HUES48 (cell line): ENCODE results near the gene HTN3.
"Not testable (repeated sequence)": the region's sequence is repeated elsewhere in the genome, so short reads cannot be mapped to it uniquely, and the experiment has no call there.

ENCODE experiments used
- H3K27ac ChIP-seq: one replicate; pipeline ENCODE4 v1.7.0; 2013; ENCODE audit warnings: low read depth, low read length, inconsistent platforms
- H3K27me3 ChIP-seq: 2 replicates; pipeline ENCODE4 v1.6.1; 2013; ENCODE audit warnings: mild to moderate bottlenecking, low read length; ENCODE audit not compliant: control insufficient read depth, insufficient read depth
- H3K36me3 ChIP-seq: 2 replicates; pipeline ENCODE4 v1.6.1; 2013; ENCODE audit warnings: low read length; ENCODE audit not compliant: control insufficient read depth, insufficient read depth
- H3K4me1 ChIP-seq: 2 replicates; pipeline ENCODE4 v1.6.1; 2013; ENCODE audit warnings: mild to moderate bottlenecking, low read length; ENCODE audit not compliant: control insufficient read depth, insufficient read depth
- H3K4me3 ChIP-seq: 2 replicates; pipeline ENCODE4 v1.5.1; 2013; ENCODE audit warnings: mild to moderate bottlenecking, low read depth, low read length
- H3K9ac ChIP-seq: 2 replicates; pipeline ENCODE4 v1.6.1; 2013; ENCODE audit warnings: mild to moderate bottlenecking, low read depth, low read length, moderate library complexity
- H3K9me3 ChIP-seq: 2 replicates; pipeline ENCODE4 v1.6.1; 2013; ENCODE audit warnings: low read length; ENCODE audit not compliant: control insufficient read depth, insufficient read depth

The HTN3 gene

DNA sequence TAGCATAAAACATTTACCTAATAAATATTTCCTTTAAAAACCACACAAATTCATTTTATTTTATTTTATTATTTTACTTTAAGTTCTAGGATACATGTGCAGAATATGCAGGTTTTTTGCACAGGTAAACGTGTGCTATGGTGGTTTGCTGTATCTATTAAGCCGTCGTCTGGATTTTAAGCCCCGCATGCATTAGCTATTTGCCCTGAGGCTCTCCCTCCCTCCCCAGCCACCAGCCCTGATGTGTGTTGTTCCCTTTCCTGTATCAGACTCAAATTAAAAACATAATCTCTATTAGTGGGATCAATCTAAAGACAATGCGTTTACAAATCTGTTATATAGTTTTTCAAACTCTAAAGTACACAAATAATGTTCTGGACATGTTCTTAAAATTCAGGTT, 1.2 kb upstream of the HTN3 start:
- no peaks in the 10 kb centered on the region for H3K4me1 ChIP-seq
- no peaks in the 10 kb centered on the region for H3K9me3 ChIP-seq
- H3K36me3 ChIP-seq = no peaks in the 10 kb centered on the region
- no peaks in the 10 kb centered on the region for H3K27me3 ChIP-seq
- no peak overlapping the region for H3K9ac ChIP-seq
- H3K27ac ChIP-seq = no peak overlapping the region
- H3K4me3 ChIP-seq = no peak overlapping the region

GRCh38 chr4:70037559-70037958, 9.3 kb downstream of the HTN3 start:
- not testable (repeated sequence) for H3K36me3 ChIP-seq

GRCh38 chr4:70039928-70040327, 11.7 kb downstream of the HTN3 start:
- not testable (repeated sequence) for H3K27ac ChIP-seq, H3K4me3 ChIP-seq, H3K9ac ChIP-seq, H3K4me1 ChIP-seq, H3K27me3 ChIP-seq, H3K36me3 ChIP-seq, H3K9me3 ChIP-seq

More at GRCh38 chr4:70037559-70037958, 9.3 kb downstream of the HTN3 start:
- H3K9me3 ChIP-seq, H3K4me1 ChIP-seq, H3K9ac ChIP-seq, H3K4me3 ChIP-seq, H3K27ac ChIP-seq, H3K27me3 ChIP-seq: not testable (repeated sequence)

DNA sequence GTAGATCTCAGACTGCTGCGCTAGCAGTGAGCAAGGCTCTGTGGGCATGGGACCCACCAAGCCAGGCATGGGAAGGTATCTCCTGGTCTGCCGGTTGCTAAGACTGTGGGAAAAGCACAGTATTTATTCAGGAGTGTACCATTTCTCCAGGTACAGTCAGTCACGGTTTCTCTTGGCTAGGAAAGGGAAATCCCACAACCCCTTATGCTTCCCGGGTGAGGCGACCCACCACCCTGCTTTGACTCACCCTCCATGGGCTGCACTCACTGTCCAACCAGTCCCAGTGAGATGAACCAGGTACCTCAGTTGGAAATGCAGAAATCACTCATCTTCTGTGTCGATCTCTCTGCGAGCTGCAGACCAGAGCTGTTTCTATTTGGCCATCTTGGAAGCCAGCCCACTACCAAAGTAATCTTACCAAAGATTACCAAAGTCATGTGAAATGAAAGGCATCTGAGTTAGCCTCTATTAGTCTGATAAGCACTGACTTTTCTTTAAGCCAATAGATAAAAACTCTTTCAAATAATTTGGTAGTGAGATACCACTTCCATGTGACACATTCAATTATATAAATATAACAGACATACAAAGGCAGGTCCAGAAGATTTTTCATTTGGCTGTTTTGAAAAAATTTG, 13.5 kb downstream of the HTN3 start:
- no peaks in the 10 kb centered on the region for H3K4me1 ChIP-seq
- H3K27me3 ChIP-seq = no peaks in the 10 kb centered on the region
- no peak overlapping the region for H3K9ac ChIP-seq
- H3K36me3 ChIP-seq = no peaks in the 10 kb centered on the region
- H3K27ac ChIP-seq = no peak overlapping the region
- H3K4me3 ChIP-seq = no peak overlapping the region
- peaks cover 2% of the 10 kb centered on the region; the same call in 1 of the 2 replicates for H3K9me3 ChIP-seq

GRCh38 chr4:70050138-70050537, 21.9 kb downstream of the HTN3 start, which contains the start of gene HTN1:
HTN1 (plus strand) TSS chr4:70050438; CDS start chr4:70053077, 2,639 bp downstream.
- not testable (repeated sequence) for H3K36me3 ChIP-seq, H3K27me3 ChIP-seq, H3K27ac ChIP-seq, H3K4me3 ChIP-seq, H3K9ac ChIP-seq, H3K4me1 ChIP-seq, H3K9me3 ChIP-seq

GRCh38 chr4:70056534-70056933, 28.3 kb downstream of the HTN3 start:
- H3K27me3 ChIP-seq, H3K4me3 ChIP-seq: not testable (repeated sequence)

GRCh38 chr4:70057651-70058050, 29.4 kb downstream of the HTN3 start:
- Histone ChIP-seq H3K27me3 (no peaks in the 10 kb centered on the region), H3K9me3 (no peaks in the 10 kb centered on the region), H3K4me1 (0 out of 2 replicates have a peak, but pooled peaks cover 4% of the 10 kb centered on the region), H3K36me3 (no peaks in the 10 kb centered on the region), H3K4me3 (no peak overlapping the region), H3K9ac (no peak overlapping the region), H3K27ac (no peak overlapping the region)

More at GRCh38 chr4:70056534-70056933, 28.3 kb downstream of the HTN3 start:
- not testable (repeated sequence) for H3K9me3 ChIP-seq, H3K9ac ChIP-seq, H3K36me3 ChIP-seq, H3K4me1 ChIP-seq, H3K27ac ChIP-seq

GRCh38 chr4:70059149-70059548, 30.9 kb downstream of the HTN3 start:
- Histone ChIP-seq H3K27ac (no peak overlapping the region), H3K9ac (no peak overlapping the region), H3K27me3 (no peaks in the 10 kb centered on the region), H3K9me3 (no peaks in the 10 kb centered on the region), H3K4me1 (0 out of 2 replicates have a peak, but pooled peaks cover 4% of the 10 kb centered on the region), H3K36me3 (no peaks in the 10 kb centered on the region), H3K4me3 (no peak overlapping the region)

DNA sequence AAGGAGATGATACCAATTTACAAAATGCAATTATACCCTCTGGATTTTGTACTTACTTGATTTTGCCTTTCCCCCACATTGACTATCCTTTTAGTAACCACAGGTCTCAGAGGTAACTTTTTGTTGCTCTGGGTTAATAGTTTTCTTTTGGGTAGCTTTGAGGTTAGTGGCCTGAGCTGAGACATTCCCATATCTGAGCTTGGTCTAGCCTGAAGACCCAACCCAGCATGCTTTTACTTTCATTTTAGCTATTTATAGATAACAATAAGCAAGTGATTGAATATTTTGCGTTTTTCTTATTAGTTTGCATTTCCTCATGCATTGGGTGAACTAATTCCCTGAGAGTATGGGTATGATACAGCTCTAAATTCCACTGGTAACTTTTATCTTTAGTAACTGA, 33.7 kb downstream of the HTN3 start:
- Histone ChIP-seq H3K27ac (no peak overlapping the region), H3K9me3 (no peaks in the 10 kb centered on the region), H3K27me3 (no peaks in the 10 kb centered on the region), H3K4me1 (0 out of 2 replicates have a peak, but pooled peaks cover 4% of the 10 kb centered on the region), H3K9ac (no peak overlapping the region), H3K4me3 (no peak overlapping the region), H3K36me3 (no peaks in the 10 kb centered on the region)

DNA sequence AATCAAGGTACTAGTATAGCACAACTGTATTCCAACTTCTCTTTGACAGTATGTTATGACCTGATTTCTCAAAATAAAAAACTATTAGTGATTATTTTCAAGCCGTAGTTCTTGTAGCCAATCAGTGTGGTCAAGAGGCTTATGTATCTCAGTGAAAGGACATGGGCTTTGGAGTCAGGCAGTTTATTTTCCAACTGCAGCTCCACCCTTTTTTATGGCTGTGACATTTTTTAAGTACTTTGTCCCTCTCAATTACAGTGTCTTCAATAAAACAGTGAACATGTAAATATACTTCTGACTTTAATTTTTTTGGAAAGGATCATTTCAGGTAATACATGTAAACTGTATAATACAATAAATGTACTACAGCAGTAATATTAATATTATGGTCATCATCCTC, 51.9 kb downstream of the HTN3 start:
- 0 out of 2 replicates have a peak, but pooled peaks cover 3% of the 10 kb centered on the region for H3K9me3 ChIP-seq
- no peaks in the 10 kb centered on the region for H3K36me3 ChIP-seq
- no peak overlapping the region for H3K9ac ChIP-seq
- no peak overlapping the region for H3K27ac ChIP-seq
- no peaks in the 10 kb centered on the region for H3K27me3 ChIP-seq
- H3K4me1 ChIP-seq = no peaks in the 10 kb centered on the region
- H3K4me3 ChIP-seq = no peak overlapping the region
